CD14-positive monocyte (primary cell): ENCODE measurements around the gene COBLL1. TPM values are rescaled to one million over a fixed set of nuclear protein-coding genes. Genes with fewer than 3 reads are reported as not detected.

Experiments
- DNase-seq, 3 donors: peaks; one replicate each; pipeline ENCODE4 v3.0.0-alpha.2; 2011 to 2022
- H2AFZ ChIP-seq: 2 replicates; pipeline ENCODE4 v1.6.0; 2012; ENCODE audit warnings: mild to moderate bottlenecking, low read depth, low read length, inconsistent platforms; ENCODE audit not compliant: insufficient read depth, poor library complexity, severe bottlenecking
- H3K27ac ChIP-seq, 2 donors: 1 replicate in 1 of 2; 2 replicates in 1 of 2; pipeline ENCODE4 v1.5.1; 2012 to 2013; ENCODE audit warnings: low read length in 2 of 2, control low read depth in 1 of 2, inconsistent platforms in 1 of 2, low read depth in 1 of 2, mild to moderate bottlenecking in 1 of 2
- H3K27me3 ChIP-seq, 2 donors: one replicate each; pipeline versions ENCODE4 v1.6.0 to v1.6.1; 2011 to 2013; ENCODE audit warnings: low read length in 2 of 2; ENCODE audit not compliant: control insufficient read depth in 2 of 2, insufficient read depth in 2 of 2
- H3K36me3 ChIP-seq, 2 donors: replicated peaks in 1 of 2; 1 replicate in 1 of 2; 2 replicates in 1 of 2; pipeline versions ENCODE4 v1.5.1 to v1.6.1; 2012 to 2013; ENCODE audit warnings: low read length in 2 of 2, control low read depth in 1 of 2, inconsistent platforms in 1 of 2, mild to moderate bottlenecking in 1 of 2; ENCODE audit not compliant: insufficient read depth in 2 of 2, control insufficient read depth in 1 of 2
- H3K4me1 ChIP-seq, 2 donors: 1 replicate in 1 of 2; 2 replicates in 1 of 2; pipeline versions ENCODE4 v1.5.1 to v1.6.1; 2012 to 2013; ENCODE audit warnings: low read length in 2 of 2, control low read depth in 1 of 2, inconsistent platforms in 1 of 2, mild to moderate bottlenecking in 1 of 2, moderate library complexity in 1 of 2; ENCODE audit not compliant: insufficient read depth in 2 of 2, control insufficient read depth in 1 of 2
- H3K4me2 ChIP-seq: replicated peaks from 2 replicates; pipeline ENCODE3; 2012; ENCODE audit warnings: low read length, moderate library complexity, mild to moderate bottlenecking; ENCODE audit not compliant: poor library complexity, severe bottlenecking; ENCODE audit errors: extremely low read depth
- H3K4me3 ChIP-seq, 3 experiments: fragments of 200-600 bp in 1 of 3; sonication (generic) in 1 of 3; replicated peaks in 1 of 3; 1 replicate in 2 of 3; 2 replicates in 1 of 3; pipeline ENCODE4 v1.5.1; 2011 to 2013; ENCODE audit warnings: low read length in 3 of 3, mild to moderate bottlenecking in 3 of 3, control low read depth in 2 of 3, low read depth in 2 of 3, inconsistent platforms in 1 of 3, moderate library complexity in 1 of 3
- H3K79me2 ChIP-seq: 2 replicates; pipeline ENCODE4 v1.6.0; 2012; ENCODE audit warnings: mild to moderate bottlenecking, control low read depth, inconsistent platforms, low read length, moderate library complexity; ENCODE audit not compliant: insufficient read depth
- H3K9ac ChIP-seq: 2 replicates; pipeline ENCODE4 v1.6.0; 2017; ENCODE audit warnings: low read length, mild to moderate bottlenecking; ENCODE audit not compliant: insufficient read depth, poor library complexity, severe bottlenecking
- H3K9me3 ChIP-seq, 2 donors: replicated peaks in 1 of 2; 1 replicate in 1 of 2; 2 replicates in 1 of 2; pipeline versions ENCODE4 v1.5.1 to v1.6.1; 2012 to 2013; ENCODE audit warnings: low read length in 2 of 2, control low read depth in 1 of 2; ENCODE audit not compliant: control insufficient read depth in 1 of 2, insufficient read depth in 1 of 2
- H4K20me1 ChIP-seq: 2 replicates; pipeline ENCODE4 v1.6.0; 2012; ENCODE audit warnings: mild to moderate bottlenecking, low read length, control low read depth, moderate library complexity; ENCODE audit not compliant: insufficient read depth
- H3K27ac Mint-ChIP-seq, 7 donors: one replicate each; pipeline ENCODE4 v1.8.0; 2020; ENCODE audit warnings: mild to moderate bottlenecking in 7 of 7, mixed read lengths in 7 of 7, moderate library complexity in 6 of 7, inconsistent platforms in 2 of 7
- H3K27me3 Mint-ChIP-seq, 3 donors: one replicate each; pipeline ENCODE4 v1.8.0; 2021 to 2022; ENCODE audit warnings: low read depth in 3 of 3, mild to moderate bottlenecking in 3 of 3, mixed read lengths in 3 of 3, moderate library complexity in 3 of 3, inconsistent platforms in 1 of 3
- H3K36me3 Mint-ChIP-seq, 2 donors: one replicate each; pipeline ENCODE4 v1.8.0; 2020; ENCODE audit warnings: mixed read lengths in 2 of 2, inconsistent platforms in 1 of 2, mild to moderate bottlenecking in 1 of 2
- H3K4me1 Mint-ChIP-seq: one replicate; pipeline ENCODE4 v1.8.0; 2020; ENCODE audit warnings: mild to moderate bottlenecking, mixed read lengths
- H3K4me3 Mint-ChIP-seq, 2 donors: one replicate each; pipeline ENCODE4 v1.8.0; 2020; ENCODE audit warnings: mild to moderate bottlenecking in 2 of 2, mixed read lengths in 2 of 2, moderate library complexity in 1 of 2
- H3K9me3 Mint-ChIP-seq, 7 donors: one replicate each; pipeline ENCODE4 v1.8.0; 2020 to 2022; ENCODE audit warnings: mixed read lengths in 7 of 7, mild to moderate bottlenecking in 6 of 7, moderate library complexity in 6 of 7, inconsistent platforms in 2 of 7
- CTCF ChIP-seq: fragments of 200-600 bp; IDR thresholded peaks from one replicate; pipeline ENCODE4 v1.8.0; 2022; ENCODE audit warnings: antibody characterized with exemption, mild to moderate bottlenecking
- WGBS: methylation state at CpG from one replicate; pipeline ENCODE4 v1.1.5; 2013; ENCODE audit warnings: missing lambda C conversion rate; ENCODE audit not compliant: insufficient coverage; 5-methylcytosine and 5-hydroxymethylcytosine counted together
- intact Hi-C, 2 donors: fragments of 100-400 bp; cut with micrococcal nuclease; formaldehyde crosslinking; loops; one replicate each; pipeline versions ENCODE4 v1.15.0 to v1.15.1; 2023
- polyA plus RNA-seq, 3 donors: library from polyadenylated mRNA; depleted of rRNA in 1 of 3; unstranded in 2 of 3; stranded (reverse) in 1 of 3; fragments of 300-500 nt in 2 of 3; fragments of >200 nt in 1 of 3; fragmentation: Illumina TruSeq in 2 of 3; gene quantifications; 1 replicate in 2 of 3; 2 replicates in 1 of 3; pipeline ENCODE4 v1.2.3, GENCODE V29; 2012 to 2021

The COBLL1 gene
- polyA plus RNA-seq, 3 donors = 0.18 to 0.54 (median 0.24) TPM

GRCh38 chr2:164691346-164691887, 150.2 kb downstream of the COBLL1 start:
- Histone ChIP-seq H3K36me3 (no peaks in the 10 kb centered on the region), H3K27ac (no peak overlapping the region), H3K27me3 (no peaks in the 10 kb centered on the region), H3K79me2 (no peaks in the 10 kb centered on the region), H4K20me1 (no peaks in the 10 kb centered on the region), H3K4me1 (no peaks in the 10 kb centered on the region), H2AFZ (no peak overlapping the region), H3K4me3 (no peak overlapping the region), H3K9ac (no peak overlapping the region), H3K9me3 (no peaks in the 10 kb centered on the region), H3K4me2 (no peak overlapping the region)
- Mint-ChIP-seq H3K27ac (no peak overlapping the region), H3K4me3 (no peak overlapping the region), H3K9me3 (no peaks in the 10 kb centered on the region), H3K27me3 (no peaks in the 10 kb centered on the region), H3K36me3 (no peaks in the 10 kb centered on the region), H3K4me1 (no peaks in the 10 kb centered on the region)
- no CpG with 5 or more reads among the region's 2 CpGs for WGBS
- DNase-seq = no peak
- intact Hi-C loops = no loop called here
- TF ChIP-seq CTCF = no peak

- no peak overlapping the region for H3K27ac ChIP-seq
- DNase-seq = no peak
- H3K4me1 ChIP-seq = no peaks in the 10 kb centered on the region
- H3K4me3 Mint-ChIP-seq = no peak overlapping the region
- H4K20me1 ChIP-seq = no peaks in the 10 kb centered on the region
- H3K36me3 Mint-ChIP-seq = no peaks in the 10 kb centered on the region
- no peak overlapping the region for H3K9ac ChIP-seq
- H3K9me3 Mint-ChIP-seq = no peaks in the 10 kb centered on the region
- no peak overlapping the region for H2AFZ ChIP-seq
- no peaks in the 10 kb centered on the region for H3K36me3 ChIP-seq
- H3K4me1 Mint-ChIP-seq = no peaks in the 10 kb centered on the region
- H3K4me3 ChIP-seq = no peak overlapping the region
- 100% methylated on average over 1 of the region's 2 CpGs for WGBS
- no peak overlapping the region for H3K27ac Mint-ChIP-seq
- H3K4me2 ChIP-seq = no peak overlapping the region
- H3K27me3 ChIP-seq = no peaks in the 10 kb centered on the region
- no peaks in the 10 kb centered on the region for H3K9me3 ChIP-seq
- intact Hi-C loops = no loop called here
- H3K79me2 ChIP-seq = no peaks in the 10 kb centered on the region
- H3K27me3 Mint-ChIP-seq = no peaks in the 10 kb centered on the region
- no peak for TF ChIP-seq CTCF
Observed at GRCh38 chr2:164690361-164690760, 151.3 kb downstream of the COBLL1 start.
